Panc1 (cell line): ENCODE data around the gene UROD. TPM values are rescaled to one million over a fixed set of nuclear protein-coding genes. Genes with fewer than 3 reads are reported as not detected.

Source experiments
- ATAC-seq: fragments of 200-7000 bp; cut with Tn5 transposase; 2 replicates; pipeline ENCODE4 v1.9.1; 2020; ENCODE audit warnings: mild to moderate bottlenecking, moderate library complexity
- BruUV-seq: library from RNA; stranded (reverse); fragments of 400-500 nt; replicated peaks from 2 replicates; lab custom pipeline; 2021; lab: Mats Ljungman, UMichigan
- CTCF ChIA-PET: fragments of 300-600 bp; sonication (Branson Sonifier 250); formaldehyde crosslinking; loops from one replicate; lab custom pipeline; 2022; ENCODE audit warnings: antibody characterized with exemption; lab: Charles Lee
- POLR2A ChIA-PET: fragments of 300-600 bp; sonication (Branson Sonifier 250); formaldehyde crosslinking; loops from one replicate; lab custom pipeline; 2022; ENCODE audit warnings: antibody characterized with exemption; lab: Charles Lee
- DNase-seq: peaks from one replicate; pipeline ENCODE4 v3.0.0-alpha.2; 2010; ENCODE audit warnings: low read depth, low spot score
- H3K27ac ChIP-seq: 2 replicates; pipeline ENCODE4 v1.5.1; 2011; ENCODE audit warnings: mild to moderate bottlenecking, low read length, inconsistent platforms
- H3K27me3 ChIP-seq: fragments of 200-500 bp; sonication (Bioruptor generic); 2 replicates; pipeline ENCODE4 v1.6.0; 2014; ENCODE audit warnings: low read length, inconsistent platforms; ENCODE audit not compliant: control insufficient read depth, insufficient read depth
- H3K36me3 ChIP-seq: fragments of 200-500 bp; sonication (Bioruptor generic); 2 replicates; pipeline ENCODE4 v1.5.1; 2014; ENCODE audit warnings: inconsistent platforms, mild to moderate bottlenecking, low read length, moderate library complexity; ENCODE audit not compliant: control insufficient read depth, insufficient read depth
- H3K4me1 ChIP-seq: 2 replicates; pipeline ENCODE4 v1.5.1; 2011; ENCODE audit warnings: inconsistent platforms, mild to moderate bottlenecking, low read length, moderate library complexity; ENCODE audit not compliant: control insufficient read depth, insufficient read depth
- H3K4me3 ChIP-seq, 2 experiments: 2 replicates each; pipeline ENCODE4 v1.5.1; 2011 to 2012; ENCODE audit warnings: low read depth in 2 of 2, low read length in 2 of 2, mild to moderate bottlenecking in 2 of 2, inconsistent platforms in 1 of 2, moderate library complexity in 1 of 2
- H3K9me3 ChIP-seq: fragments of 200-500 bp; sonication (Bioruptor generic); 2 replicates; pipeline ENCODE4 v1.5.1; 2014; ENCODE audit warnings: low read depth, mild to moderate bottlenecking, inconsistent platforms, low read length, moderate library complexity; ENCODE audit not compliant: control insufficient read depth, insufficient read depth
- CTCF ChIP-seq: fragments of 450-650 bp; IDR thresholded peaks from 2 replicates; pipeline ENCODE4 v1.5.1; 2017; ENCODE audit warnings: mild to moderate bottlenecking
- POLR2AphosphoS5 ChIP-seq: IDR thresholded peaks from 2 replicates; pipeline ENCODE4 v1.6.1; 2012; ENCODE audit warnings: mild to moderate bottlenecking, low read depth, low read length, moderate library complexity
- SIN3A ChIP-seq: IDR thresholded peaks from 2 replicates; pipeline ENCODE4 v1.6.1; 2012; ENCODE audit warnings: low read depth, mild to moderate bottlenecking, low read length, moderate library complexity, borderline replicate concordance; ENCODE audit not compliant: insufficient read depth
- TCF7L2 ChIP-seq: IDR thresholded peaks from 2 replicates; pipeline ENCODE4 v1.6.1; 2011; ENCODE audit warnings: mild to moderate bottlenecking, low read depth, low read length, inconsistent platforms
- in situ Hi-C: cut with HindIII; loops from 2 replicates; pipeline ENCODE4 v1.10.0; 2016; ENCODE audit warnings: low sequenced_read_pairs, low pct_unique_long_range_greater_than_20kb
- intact Hi-C: fragments of 100-400 bp; cut with micrococcal nuclease; formaldehyde crosslinking; loops from one replicate; pipeline ENCODE4 v1.10.0; 2022; ENCODE audit not compliant: unreplicated experiment
- total RNA-seq: library from RNA; stranded (reverse); gene quantifications from one replicate; pipeline ENCODE4 v1.2.1, GENCODE V29; 2021; ENCODE audit not compliant: unreplicated experiment
- TF ChIP-seq, protein P1 (sequence below), 2 experiments: IDR thresholded peaks; 2 replicates each; pipeline ENCODE4 v1.6.1; 2011 to 2012; ENCODE audit warnings: low read depth in 2 of 2, control low read depth in 1 of 2, low read length in 1 of 2, mild to moderate bottlenecking in 1 of 2, moderate library complexity in 1 of 2; ENCODE audit not compliant: insufficient read depth in 1 of 2

The UROD gene
- total RNA-seq, 1 experiment from 2014 or later: 76.8 TPM

- DNase-seq: no peak
- Histone ChIP-seq H3K27ac (no peak overlapping the region), H3K4me1 (no peaks in the 10 kb centered on the region), H3K9me3 (no peaks in the 10 kb centered on the region), H3K27me3 (no peaks in the 10 kb centered on the region), H3K36me3 (no peaks in the 10 kb centered on the region), H3K4me3 (no peak overlapping the region)
- intact Hi-C loops (no loop called here), in situ Hi-C loops (no loop called here)
- no peak for ATAC-seq
- POLR2A ChIA-PET: no interaction called here
- CTCF ChIA-PET: interaction anchor here (0.8 kb wide), 1 partner anchor 252 kb away, joined by 5 read pairs; no protein-coding TSS in a partner anchor
- no peak for TF ChIP-seq CTCF
- no peak for TF ChIP-seq SIN3A
- no peak for TF ChIP-seq TCF7L2
- TF ChIP-seq POLR2AphosphoS5: no peak
- TF ChIP-seq, protein P1, sequence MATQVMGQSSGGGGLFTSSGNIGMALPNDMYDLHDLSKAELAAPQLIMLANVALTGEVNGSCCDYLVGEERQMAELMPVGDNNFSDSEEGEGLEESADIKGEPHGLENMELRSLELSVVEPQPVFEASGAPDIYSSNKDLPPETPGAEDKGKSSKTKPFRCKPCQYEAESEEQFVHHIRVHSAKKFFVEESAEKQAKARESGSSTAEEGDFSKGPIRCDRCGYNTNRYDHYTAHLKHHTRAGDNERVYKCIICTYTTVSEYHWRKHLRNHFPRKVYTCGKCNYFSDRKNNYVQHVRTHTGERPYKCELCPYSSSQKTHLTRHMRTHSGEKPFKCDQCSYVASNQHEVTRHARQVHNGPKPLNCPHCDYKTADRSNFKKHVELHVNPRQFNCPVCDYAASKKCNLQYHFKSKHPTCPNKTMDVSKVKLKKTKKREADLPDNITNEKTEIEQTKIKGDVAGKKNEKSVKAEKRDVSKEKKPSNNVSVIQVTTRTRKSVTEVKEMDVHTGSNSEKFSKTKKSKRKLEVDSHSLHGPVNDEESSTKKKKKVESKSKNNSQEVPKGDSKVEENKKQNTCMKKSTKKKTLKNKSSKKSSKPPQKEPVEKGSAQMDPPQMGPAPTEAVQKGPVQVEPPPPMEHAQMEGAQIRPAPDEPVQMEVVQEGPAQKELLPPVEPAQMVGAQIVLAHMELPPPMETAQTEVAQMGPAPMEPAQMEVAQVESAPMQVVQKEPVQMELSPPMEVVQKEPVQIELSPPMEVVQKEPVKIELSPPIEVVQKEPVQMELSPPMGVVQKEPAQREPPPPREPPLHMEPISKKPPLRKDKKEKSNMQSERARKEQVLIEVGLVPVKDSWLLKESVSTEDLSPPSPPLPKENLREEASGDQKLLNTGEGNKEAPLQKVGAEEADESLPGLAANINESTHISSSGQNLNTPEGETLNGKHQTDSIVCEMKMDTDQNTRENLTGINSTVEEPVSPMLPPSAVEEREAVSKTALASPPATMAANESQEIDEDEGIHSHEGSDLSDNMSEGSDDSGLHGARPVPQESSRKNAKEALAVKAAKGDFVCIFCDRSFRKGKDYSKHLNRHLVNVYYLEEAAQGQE (IDR thresholded peaks at IDR 0.05; ENCODE audit: insufficient read depth in 1 of 2, low read depth in 2 of 2, low read length in 1 of 2): no peak
- no TSS peak for BruUV-seq
Observed at GRCh38 chr1:45051005-45051772, 39.1 kb downstream of the UROD start.

GRCh38 chr1:45057542-45057941, 45.5 kb downstream of the UROD start:
- intact Hi-C loops: no loop called here
- POLR2A ChIA-PET: no interaction called here
- ATAC-seq: no peak
- Histone ChIP-seq H3K4me1 (no peaks in the 10 kb centered on the region), H3K36me3 (no peaks in the 10 kb centered on the region), H3K9me3 (no peaks in the 10 kb centered on the region), H3K27ac (no peak overlapping the region), H3K4me3 (no peak overlapping the region), H3K27me3 (no peaks in the 10 kb centered on the region)
- in situ Hi-C loops: no loop called here
- DNase-seq: no peak
- CTCF ChIA-PET: no interaction called here
- no peak for TF ChIP-seq CTCF
- TF ChIP-seq, protein P1 (IDR thresholded peaks at IDR 0.05; ENCODE audit: insufficient read depth in 1 of 2, low read depth in 2 of 2, low read length in 1 of 2): no peak
- BruUV-seq: no TSS peak
